ENCODE measurements around the gene TMEM151B. TPM values are rescaled to one million over a fixed set of nuclear protein-coding genes. Genes with fewer than 3 reads are reported as not detected.

The TMEM151B gene
- total RNA-seq, 3 donors from 2014 or later, result 0.03 to 0.05 TPM; not detected in 1

DNA sequence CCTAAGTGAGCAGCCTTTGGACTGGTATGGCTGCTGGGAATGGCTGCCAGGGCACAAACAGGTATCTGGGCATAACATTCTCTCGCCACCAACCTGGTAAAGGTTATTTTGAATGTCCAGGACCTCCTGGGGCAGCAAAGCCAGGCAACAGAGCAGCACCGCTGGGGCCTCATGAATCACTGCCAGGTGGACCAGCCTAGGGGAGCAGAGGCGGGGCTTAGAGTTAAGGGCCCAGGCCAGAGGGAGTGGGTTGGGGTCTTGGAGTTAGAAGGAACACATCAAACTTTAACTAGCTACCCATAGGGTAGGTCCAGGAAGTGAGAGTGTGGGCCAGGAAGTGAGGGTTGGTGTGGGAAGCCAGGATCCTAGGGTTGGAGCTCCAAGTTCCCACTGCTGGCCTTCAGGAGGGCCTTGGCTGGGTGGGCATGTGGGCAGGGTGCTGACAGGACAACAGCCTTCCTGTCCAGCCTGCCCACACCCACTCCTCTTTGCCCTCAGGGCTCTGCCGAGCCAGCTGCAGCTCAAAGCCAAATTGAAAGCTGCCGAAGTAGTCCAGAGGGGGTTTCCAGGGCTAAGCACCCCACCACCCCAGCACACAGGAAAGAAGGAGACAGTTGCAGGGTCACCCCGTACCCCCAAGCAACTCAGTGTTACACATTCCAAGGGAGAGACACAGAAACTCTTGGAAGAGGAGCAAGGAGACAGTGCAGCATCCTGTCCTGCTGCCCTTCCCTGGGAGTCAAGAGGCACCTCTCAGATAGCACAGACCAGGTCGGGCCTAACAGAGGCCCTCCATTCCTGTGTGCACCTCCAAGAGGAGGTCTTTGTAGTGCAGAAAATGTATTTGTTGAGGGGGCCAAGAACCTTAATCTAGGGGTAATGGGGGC, 7.5 kb upstream of the TMEM151B start:
- H3K4me1 Mint-ChIP-seq (ENCODE audit: low read depth), result peaks cover 49% of the 10 kb centered on the region
- no peaks in the 10 kb centered on the region for H3K27me3 Mint-ChIP-seq (ENCODE audit: low read depth)
- ATAC-seq (peak; percentile 0 to 1), DNase-seq (no peak)
- peak overlapping the region; percentile 98 for H3K4me3 Mint-ChIP-seq
- peaks cover 29% of the 10 kb centered on the region for H3K36me3 Mint-ChIP-seq (ENCODE audit: insufficient read depth)
- no peaks in the 10 kb centered on the region for H3K9me3 Mint-ChIP-seq

DNA sequence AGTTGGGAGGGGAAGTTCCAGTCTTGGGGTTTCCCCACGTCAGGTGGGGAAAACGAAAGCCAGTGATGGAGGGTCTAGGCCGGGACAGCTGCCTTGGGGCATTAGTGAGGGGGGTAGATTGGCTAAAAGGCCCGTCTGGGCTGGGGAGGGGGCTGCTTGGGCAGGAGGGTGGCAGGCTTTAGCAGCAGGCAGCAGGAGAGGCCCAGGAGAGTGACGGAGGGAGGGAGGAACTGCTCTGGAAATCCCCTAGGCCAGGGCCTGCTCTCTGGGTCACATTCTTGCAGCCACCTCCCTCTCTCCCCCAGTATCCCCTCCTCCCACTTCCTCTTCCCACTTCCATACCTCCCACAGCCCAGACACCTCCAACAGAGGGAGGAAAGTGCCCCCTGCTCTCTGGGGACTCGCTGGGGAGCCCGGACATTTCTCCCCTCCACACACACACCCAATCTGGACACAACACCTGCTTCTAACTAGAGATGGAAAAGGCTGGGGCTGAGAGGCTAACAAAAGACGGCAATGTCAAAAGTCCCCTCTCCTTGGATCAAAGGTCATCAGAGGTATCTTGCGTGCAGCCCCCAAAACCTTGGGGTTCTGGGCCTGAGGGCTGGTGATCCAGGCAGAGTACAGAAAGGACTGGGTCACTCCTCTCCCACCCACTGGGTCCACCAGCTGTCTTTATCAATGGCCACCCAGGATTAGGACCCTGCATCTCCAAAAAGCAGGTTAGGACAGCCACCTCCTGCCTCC, 6.7 kb upstream of the TMEM151B start:
- H3K4me1 Mint-ChIP-seq (ENCODE audit: low read depth), result peaks cover 43% of the 10 kb centered on the region
- peak overlapping the region; percentile 98 for H3K4me3 Mint-ChIP-seq
- peak; percentile 18 to 19 for ATAC-seq
- H3K36me3 Mint-ChIP-seq (ENCODE audit: insufficient read depth), result peaks cover 24% of the 10 kb centered on the region
- H3K27me3 Mint-ChIP-seq (ENCODE audit: low read depth), result peaks cover 2% of the 10 kb centered on the region
- no peaks in the 10 kb centered on the region for H3K9me3 Mint-ChIP-seq
- DNase-seq, result peak; percentile 14

DNA sequence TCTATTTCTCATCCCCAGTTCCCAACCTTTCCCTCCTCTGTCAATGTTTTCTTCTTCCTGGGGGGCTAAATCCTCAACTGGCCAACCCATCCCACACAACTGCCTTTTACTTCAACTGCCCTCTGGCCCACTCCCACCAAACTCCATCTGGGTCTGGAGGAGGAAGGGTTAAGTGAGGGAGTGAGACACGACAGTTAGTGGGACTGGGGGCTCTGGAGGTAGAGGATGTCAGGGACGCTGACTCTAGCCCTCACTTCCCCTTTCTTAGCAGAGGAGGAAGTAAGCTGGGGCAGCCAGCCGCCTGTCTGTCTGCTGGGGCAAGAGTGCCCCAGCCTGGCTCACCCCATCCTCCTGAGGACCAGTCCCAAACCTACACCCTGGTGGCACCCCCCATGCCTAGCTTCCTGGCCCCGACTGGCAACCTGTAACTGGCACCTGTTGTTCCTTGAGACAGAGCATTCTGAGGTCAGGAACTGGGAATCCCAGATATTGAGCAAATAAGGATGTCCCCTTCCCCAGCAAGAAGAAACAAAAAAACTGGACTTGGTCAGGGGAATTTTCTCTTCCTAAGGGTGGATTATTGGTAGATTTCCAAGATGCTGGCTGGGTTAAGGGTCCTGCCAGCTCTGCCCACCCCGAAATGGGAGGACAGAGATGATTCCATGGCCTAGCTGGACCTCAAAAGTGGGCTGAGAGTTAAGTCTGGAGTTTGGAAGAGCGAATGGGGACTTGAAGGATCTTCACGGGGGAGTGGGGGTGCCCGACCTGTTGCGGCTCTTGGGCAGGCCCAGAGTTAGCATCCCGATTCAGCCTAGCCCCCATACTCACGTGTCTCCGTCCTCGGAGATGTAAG, 5.9 kb upstream of the TMEM151B start:
- peaks cover 10% of the 10 kb centered on the region for H3K27me3 Mint-ChIP-seq (ENCODE audit: low read depth)
- H3K4me3 Mint-ChIP-seq, result peak overlapping the region; percentile 98
- ATAC-seq (peak; percentile 16 to 22), DNase-seq (no peak)
- H3K9me3 Mint-ChIP-seq, result no peaks in the 10 kb centered on the region
- peaks cover 43% of the 10 kb centered on the region for H3K4me1 Mint-ChIP-seq (ENCODE audit: low read depth)
- peaks cover 19% of the 10 kb centered on the region for H3K36me3 Mint-ChIP-seq (ENCODE audit: insufficient read depth)

DNA sequence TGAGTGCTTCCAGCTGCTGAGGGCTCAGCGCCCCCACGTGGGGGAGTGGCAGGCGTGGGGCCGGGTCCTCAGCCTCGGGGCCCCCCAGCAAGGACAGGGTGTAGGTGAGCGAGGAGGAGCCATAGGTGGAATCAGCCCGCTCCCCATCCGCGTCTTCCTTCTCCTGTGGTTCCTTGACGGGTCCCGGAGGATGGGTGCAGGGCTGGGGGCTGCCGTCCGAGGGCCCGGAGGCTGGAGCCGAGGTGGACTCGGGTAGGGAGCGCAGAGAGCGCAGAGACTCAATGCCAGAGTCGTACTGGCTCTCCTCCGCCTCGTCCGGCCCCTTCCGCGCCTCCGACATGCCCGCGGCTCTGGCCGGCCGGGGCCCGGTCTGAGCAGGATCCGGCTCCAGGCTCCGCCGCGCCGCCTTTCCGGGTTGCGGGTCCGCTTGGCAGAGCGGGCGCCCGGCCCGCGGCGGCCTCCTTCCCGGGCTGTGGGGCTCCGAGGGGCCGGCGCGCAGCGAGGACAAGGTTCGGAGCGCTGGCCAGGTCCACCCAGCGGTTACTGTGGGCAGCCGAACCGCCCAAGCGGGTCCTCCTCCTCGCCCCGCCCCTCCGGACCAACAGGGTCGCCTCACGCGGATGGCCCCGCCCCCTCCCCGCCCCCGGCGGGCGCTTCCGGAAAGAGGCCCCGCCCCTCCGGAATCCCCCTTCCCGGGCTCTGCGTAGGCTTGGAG, 5.1 kb upstream of the TMEM151B start, which contains the start of gene NFKBIE:
Gene NFKBIE (minus strand): TSS at position 545 of the 715 bp plus-strand sequence. CDS start 205 bp downstream, at position 340.
- H3K36me3 Mint-ChIP-seq (ENCODE audit: insufficient read depth), result peaks cover 13% of the 10 kb centered on the region
- DNase-seq (peak; percentile 96), ATAC-seq (peak; percentile 71 to 73)
- H3K4me1 Mint-ChIP-seq (ENCODE audit: low read depth), result peaks cover 50% of the 10 kb centered on the region
- H3K4me3 Mint-ChIP-seq, result peak within 1 kb of the TSS; percentile 98
- H3K27me3 Mint-ChIP-seq (ENCODE audit: low read depth), result peaks cover 17% of the 10 kb centered on the region
- no peaks in the 10 kb centered on the region for H3K9me3 Mint-ChIP-seq

DNA sequence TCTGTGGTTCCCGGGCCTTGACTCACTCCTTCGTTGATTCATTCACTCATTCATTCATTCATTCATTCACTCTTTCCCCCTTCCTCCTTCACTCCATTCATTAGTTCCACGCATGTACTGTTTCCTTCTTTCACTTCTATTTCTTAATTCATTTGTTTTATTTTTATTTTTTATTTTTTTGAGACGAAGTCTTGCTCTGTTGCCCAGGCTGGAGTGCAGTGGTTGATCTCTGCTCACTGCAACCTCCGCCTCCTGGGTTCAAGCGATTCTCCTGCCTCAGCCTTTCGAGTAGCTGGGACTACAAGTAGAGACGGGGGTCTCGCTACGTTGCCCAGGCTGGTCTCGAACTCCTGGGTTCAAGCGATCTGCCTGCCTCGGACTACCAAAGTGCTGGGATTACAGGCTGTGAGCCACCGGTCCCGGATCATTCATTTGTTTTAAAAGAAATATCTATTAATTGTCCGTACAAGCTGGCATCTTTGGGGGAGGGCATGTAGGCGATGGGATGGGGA, 4.5 kb upstream of the TMEM151B start:
- DNase-seq (no peak), ATAC-seq (no peak)
- Mint-ChIP-seq H3K9me3 (no peaks in the 10 kb centered on the region), H3K4me3 (peak overlapping the region; percentile 98), H3K27me3 (ENCODE audit: low read depth) (peaks cover 17% of the 10 kb centered on the region), H3K4me1 (ENCODE audit: low read depth) (peaks cover 49% of the 10 kb centered on the region), H3K36me3 (ENCODE audit: insufficient read depth) (peaks cover 8% of the 10 kb centered on the region)

DNA sequence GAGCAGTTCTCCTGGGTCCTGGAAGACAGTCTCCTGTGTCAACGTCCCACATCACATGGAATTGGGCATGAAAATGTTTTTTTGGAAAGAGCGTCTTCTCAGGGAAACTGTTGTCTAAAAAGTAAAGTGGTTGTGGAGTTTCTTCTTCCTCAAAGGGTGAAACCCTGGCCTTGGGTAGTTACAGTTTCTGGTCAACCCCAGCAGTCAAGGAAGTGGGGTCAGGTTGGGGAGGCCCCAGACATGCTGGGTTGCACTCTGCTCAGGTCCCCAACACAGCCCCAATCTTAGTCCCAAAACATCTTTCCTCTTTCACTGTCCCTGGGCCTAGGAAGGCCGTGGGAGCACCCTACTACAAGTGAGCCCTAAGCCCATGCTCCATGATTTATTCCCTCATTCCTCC, 3.9 kb upstream of the TMEM151B start:
- peaks cover 46% of the 10 kb centered on the region for H3K4me1 Mint-ChIP-seq (ENCODE audit: low read depth)
- DNase-seq (no peak), ATAC-seq (no peak)
- peaks cover 21% of the 10 kb centered on the region for H3K27me3 Mint-ChIP-seq (ENCODE audit: low read depth)
- H3K9me3 Mint-ChIP-seq, result no peaks in the 10 kb centered on the region
- H3K4me3 Mint-ChIP-seq, result peak overlapping the region; percentile 25
- peaks cover 3% of the 10 kb centered on the region for H3K36me3 Mint-ChIP-seq (ENCODE audit: insufficient read depth)

DNA sequence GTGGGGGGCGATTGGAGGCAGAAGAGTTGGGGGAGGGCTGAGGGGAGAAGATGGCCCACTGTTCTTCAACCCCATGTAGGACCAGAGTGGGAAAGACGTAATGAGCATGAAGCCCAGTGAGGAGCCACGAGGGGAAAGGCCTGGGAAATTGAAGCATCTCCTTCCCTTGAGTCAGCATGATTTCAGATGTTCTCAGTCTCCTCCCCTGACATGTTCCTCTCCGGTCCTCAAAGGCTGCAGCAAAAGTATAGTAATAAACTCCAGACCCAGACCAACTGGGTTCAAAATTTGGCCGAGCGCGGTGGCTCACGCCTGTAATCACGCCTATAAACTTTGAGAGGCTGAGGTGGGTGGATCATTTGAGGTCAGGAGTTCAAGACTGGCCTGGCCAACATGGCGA, 3.0 kb upstream of the TMEM151B start:
- H3K36me3 Mint-ChIP-seq (ENCODE audit: insufficient read depth), result peaks cover 3% of the 10 kb centered on the region
- DNase-seq, result no peak
- H3K27me3 Mint-ChIP-seq (ENCODE audit: low read depth), result peaks cover 30% of the 10 kb centered on the region
- H3K4me3 Mint-ChIP-seq, result no peak overlapping the region
- peaks cover 39% of the 10 kb centered on the region for H3K4me1 Mint-ChIP-seq (ENCODE audit: low read depth)
- no peaks in the 10 kb centered on the region for H3K9me3 Mint-ChIP-seq
- no peak for ATAC-seq

DNA sequence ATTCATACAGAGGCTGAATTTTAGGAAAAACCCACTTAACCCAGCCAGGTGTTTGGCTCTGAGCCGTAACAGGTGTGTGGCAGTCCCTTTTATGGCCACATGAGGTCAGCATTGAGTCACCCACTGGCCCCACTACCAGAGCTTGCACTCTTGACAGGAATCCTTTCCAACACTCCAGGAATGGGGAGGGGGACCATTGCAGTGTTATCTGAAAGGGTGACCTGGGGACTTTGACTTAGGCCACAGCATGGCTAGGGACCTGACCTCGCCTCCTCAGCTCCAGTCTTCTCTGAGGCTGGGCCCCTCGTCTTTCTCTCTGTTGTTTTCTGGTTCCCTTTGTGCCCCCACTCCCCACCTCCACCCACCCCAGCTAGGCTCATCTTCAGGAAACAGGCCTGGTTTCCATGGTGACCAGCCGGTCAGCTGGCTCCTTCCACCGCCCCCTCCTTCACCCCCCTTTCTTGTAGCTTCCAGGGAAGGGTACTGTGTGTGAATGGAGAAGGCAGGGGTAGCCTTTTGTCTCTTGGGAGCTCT, 2.1 kb upstream of the TMEM151B start:
- H3K4me1 Mint-ChIP-seq (ENCODE audit: low read depth), result peaks cover 30% of the 10 kb centered on the region
- peaks cover 39% of the 10 kb centered on the region for H3K27me3 Mint-ChIP-seq (ENCODE audit: low read depth)
- H3K4me3 Mint-ChIP-seq, result no peak overlapping the region
- ATAC-seq (no peak), DNase-seq (peak; percentile 62)
- no peaks in the 10 kb centered on the region for H3K9me3 Mint-ChIP-seq
- H3K36me3 Mint-ChIP-seq (ENCODE audit: insufficient read depth), result no peaks in the 10 kb centered on the region

DNA sequence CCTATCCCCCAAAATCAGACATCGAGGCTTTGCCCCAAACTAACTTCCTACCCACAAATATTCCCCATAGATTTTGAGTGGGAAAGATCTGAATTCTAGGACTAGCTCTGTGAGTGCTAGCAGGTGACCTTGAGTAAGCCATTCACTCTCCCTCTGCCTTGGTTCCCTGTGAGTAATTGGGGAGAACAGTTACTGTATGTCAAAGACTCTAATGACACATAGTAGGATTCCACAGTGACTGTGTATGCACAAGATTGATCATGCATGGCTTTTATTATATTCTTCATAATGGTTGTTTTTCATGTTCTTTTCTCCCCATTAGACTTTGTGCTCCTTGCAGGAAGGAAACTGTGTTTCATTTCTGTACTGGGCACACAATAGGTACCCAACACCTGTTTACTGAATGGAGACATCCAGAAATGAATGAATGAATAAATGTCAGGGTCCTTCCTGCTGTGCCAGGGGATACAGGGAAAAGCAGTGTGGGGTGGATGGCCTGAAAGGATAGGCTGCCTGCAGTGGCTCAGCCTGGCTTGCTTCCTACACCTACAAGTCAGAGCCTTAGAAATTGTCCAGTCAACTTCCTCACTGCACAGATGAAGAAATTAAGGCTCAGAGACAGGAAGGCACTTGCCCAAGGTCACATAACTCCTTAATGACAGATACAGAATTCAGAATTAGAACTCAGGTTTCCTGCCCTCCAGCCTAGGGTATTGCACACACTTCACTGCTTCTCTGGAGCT, 901 bp upstream of the TMEM151B start:
- DNase-seq (no peak), ATAC-seq (peak; percentile 20 to 24)
- peaks cover 48% of the 10 kb centered on the region for H3K27me3 Mint-ChIP-seq (ENCODE audit: low read depth)

DNA sequence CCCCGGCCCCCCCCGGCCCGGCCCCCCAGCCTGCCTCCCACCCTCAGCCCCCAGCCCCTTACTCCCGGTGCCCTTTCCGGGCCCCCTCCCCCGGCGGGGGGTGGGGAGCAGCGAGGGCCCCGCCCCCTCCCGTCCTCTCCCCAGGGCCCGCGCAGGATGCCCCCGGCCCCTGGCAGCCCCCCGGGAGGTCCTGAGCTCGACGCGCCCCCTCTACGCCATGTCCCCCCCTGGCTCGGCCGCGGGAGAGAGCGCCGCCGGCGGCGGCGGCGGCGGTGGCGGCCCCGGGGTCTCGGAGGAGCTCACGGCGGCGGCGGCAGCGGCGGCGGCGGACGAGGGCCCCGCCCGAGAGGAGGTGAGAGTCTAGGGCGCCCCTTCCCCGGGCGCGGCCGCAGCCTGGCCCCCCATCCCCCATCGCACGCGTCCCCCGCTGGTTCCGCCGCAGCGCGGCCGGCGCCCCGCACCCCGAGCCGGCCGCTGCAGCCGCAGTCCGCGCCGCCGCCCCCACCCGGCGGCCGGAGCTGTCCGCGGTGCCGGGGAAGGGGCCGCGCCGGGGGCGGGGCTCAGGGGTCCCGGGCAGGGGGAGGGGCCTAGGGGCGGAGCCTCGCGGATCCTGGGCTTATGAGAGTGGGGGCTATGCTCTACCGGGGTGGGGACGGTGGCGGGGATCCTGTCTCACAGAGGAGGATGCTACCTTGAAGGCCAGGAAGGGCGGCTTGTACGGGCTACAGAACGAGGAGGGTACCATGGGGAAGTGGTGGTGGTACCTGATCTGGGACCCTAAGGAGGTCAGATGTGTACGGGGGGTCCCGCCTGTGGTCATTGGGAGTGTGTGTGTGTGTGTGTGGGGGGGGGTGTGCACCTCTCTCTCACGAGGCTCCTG, 516 bp downstream of the TMEM151B start:
- Mint-ChIP-seq H3K4me1 (ENCODE audit: low read depth) (peaks cover 27% of the 10 kb centered on the region), H3K36me3 (ENCODE audit: insufficient read depth) (no peaks in the 10 kb centered on the region), H3K27me3 (ENCODE audit: low read depth) (peaks cover 54% of the 10 kb centered on the region), H3K4me3 (peak overlapping the region; percentile 66), H3K9me3 (no peaks in the 10 kb centered on the region)
- no peak for DNase-seq
- peak in 1 of 2 donors; percentile 9 for ATAC-seq

More for the DNA sequence above, 901 bp upstream of the TMEM151B start:
- H3K4me1 Mint-ChIP-seq (ENCODE audit: low read depth), result peaks cover 28% of the 10 kb centered on the region
- no peaks in the 10 kb centered on the region for H3K9me3 Mint-ChIP-seq
- H3K4me3 Mint-ChIP-seq, result peak overlapping the region; percentile 48
- no peaks in the 10 kb centered on the region for H3K36me3 Mint-ChIP-seq (ENCODE audit: insufficient read depth)

DNA sequence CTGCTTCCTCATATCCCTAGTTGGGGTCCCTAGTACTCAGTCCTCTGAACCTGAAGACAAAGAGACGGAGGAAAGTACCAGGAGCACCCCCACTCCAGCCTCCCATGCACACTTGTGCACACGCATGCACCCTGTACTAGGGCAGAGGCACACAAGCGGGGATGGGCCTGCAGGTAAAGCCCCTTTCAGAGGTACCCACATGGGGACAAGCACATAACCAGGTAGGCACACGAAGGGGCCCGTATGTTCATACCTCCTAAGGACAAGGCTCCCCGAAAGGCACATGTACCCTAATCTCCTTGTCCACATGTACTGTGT, 1.1 kb downstream of the TMEM151B start:
- Mint-ChIP-seq H3K9me3 (no peaks in the 10 kb centered on the region), H3K4me3 (peak overlapping the region; percentile 66), H3K27me3 (ENCODE audit: low read depth) (peaks cover 54% of the 10 kb centered on the region), H3K4me1 (ENCODE audit: low read depth) (peaks cover 22% of the 10 kb centered on the region), H3K36me3 (ENCODE audit: insufficient read depth) (no peaks in the 10 kb centered on the region)
- ATAC-seq (no peak), DNase-seq (no peak)

DNA sequence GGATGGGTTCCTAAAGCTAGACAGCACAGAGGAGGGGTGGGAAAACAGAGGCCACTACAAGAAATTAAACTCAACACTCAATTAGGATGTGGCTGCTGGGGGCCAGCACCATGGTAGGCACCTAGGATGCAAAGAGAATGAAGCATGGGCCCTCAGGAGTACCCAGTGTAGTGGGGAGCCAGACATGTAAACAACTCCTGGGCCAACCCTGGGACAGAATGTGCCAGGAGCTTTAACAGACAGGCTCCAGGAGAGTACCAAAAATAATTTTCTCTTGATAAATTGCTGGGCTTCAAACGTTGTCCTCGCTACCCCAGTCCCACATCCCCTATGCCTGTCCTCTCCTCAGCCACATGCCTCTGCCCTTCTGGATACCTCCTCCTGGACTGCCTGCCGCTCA, 1.7 kb downstream of the TMEM151B start:
- Mint-ChIP-seq H3K4me3 (no peak overlapping the region), H3K4me1 (ENCODE audit: low read depth) (peaks cover 19% of the 10 kb centered on the region), H3K36me3 (ENCODE audit: insufficient read depth) (no peaks in the 10 kb centered on the region), H3K9me3 (no peaks in the 10 kb centered on the region), H3K27me3 (ENCODE audit: low read depth) (peaks cover 58% of the 10 kb centered on the region)
- DNase-seq, result no peak
- ATAC-seq, result no peak

Measured in activated T-cell treated with anti-CD3 and anti-CD28 coated beads, Interleukin-2, amount 50 U/mL, for 4 hours (primary cell).